Measurements from ENCODE around the gene RAB3A.
"Not testable (repeated sequence)": the region's sequence is repeated elsewhere in the genome, so short reads cannot be mapped to it uniquely, and the experiment has no call there.

Gene RAB3A

DNA sequence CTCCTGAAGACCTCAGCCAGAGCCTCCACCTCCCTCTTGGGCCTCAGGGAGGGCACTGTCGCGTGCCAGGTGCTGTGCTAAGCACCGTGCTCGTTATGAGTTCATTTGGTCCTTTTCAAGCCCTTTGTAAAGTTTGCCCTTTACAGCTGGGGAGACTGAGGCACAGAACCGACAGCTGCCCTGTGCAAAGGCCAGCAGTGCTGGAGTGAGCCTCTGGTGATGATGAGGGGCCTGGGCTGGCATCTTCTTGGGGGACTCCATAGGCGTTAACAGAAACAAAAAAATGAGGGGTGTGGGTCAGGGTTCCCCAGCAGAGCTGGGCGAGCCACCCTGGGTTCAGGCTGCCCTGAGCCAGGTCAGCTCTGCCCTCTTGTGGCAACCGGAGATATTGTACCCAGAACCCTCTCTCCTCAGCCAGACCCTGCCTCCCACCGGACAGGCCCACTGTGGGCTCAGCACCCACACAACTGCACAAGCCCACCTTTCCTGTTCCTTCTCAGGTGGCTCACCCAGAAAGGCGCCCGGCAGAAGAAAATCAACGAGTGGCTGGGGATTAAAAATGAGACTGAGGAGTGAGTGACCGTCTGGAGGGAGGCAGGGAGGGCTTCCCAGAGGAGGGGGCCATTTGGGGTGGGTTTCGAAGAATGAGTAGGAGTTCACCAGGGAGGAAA is 35.7 kb downstream of the RAB3A start:
- peak; percentile 43 for DNase-seq (ENCODE audit: low read depth)

DNA sequence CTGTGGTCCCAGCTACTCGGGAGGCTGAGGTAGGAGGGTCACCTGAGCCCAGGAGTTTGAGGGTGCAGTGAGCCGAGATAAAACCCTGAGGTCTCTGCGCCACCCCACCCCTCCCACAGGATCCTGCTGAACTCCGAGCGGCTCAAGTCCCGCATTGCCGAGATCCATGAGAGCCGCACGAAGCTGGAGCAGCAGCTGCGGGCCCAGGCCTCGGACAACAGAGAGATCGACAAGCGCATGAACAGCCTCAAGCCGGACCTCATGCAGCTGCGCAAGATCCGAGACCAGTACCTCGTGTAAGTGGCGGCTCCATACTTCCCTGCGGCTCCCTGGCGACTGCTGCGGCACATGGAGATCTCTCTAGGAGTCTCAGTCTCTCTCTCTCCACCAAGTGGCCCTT is 36.8 kb downstream of the RAB3A start:
- no peak for DNase-seq (ENCODE audit: low read depth)

DNA sequence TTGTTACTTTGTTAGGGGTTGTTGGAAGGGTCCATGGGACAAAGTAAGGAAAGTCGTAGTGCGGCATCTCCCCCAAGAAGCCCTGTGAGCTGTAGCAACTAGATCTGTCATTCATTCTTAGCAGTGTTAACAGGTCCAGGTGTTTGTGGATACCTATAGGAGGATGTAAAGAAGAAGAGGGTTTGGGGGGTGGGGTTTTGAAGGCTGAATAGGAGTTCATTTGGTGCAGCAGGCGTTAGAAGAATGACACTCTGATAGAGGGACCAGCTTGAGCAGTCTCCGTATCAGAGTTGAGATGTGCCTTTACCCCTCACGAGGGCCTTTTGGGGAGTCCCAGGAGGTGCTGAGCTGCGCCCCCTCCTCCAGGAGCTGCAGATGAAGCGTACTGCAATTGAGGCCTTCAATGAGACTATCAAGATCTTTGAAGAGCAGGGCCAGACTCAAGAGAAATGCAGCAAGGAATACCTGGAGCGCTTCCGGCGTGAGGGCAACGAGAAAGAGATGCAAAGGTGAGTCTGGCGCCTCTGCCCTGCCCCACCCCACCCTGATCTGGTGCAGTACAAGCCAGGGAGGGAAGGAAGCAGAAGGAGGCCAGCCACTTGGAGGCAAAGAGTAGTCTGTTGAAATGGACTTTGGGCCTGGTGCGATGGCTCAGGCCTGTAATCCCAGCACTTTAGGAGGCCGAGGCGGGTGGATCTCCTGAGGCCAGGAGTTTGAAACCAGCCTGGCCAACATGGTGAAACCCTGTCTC is 37.9 kb downstream of the RAB3A start:
- DNase-seq (ENCODE audit: low read depth), result no peak

DNA sequence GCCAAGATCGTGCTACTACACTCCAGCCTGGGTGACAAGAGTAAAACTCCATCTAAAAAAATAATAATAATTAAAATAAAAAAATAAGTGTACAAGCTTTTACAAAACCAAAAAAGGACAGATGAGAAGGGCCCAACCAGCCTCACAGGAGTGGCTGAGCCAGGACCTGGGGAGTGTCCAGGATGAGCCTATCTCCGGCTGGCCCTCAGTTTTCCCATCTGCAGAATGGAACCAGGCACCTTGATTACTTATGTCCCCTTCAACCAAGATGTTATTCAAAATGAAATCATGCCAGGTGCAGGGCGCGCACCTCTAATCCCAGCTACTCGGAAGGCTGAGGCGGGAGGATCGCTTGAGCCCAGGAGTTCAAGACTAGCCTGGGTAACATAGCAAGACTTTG is 39.8 kb downstream of the RAB3A start:
- DNase-seq (ENCODE audit: low read depth), result no peak

DNA sequence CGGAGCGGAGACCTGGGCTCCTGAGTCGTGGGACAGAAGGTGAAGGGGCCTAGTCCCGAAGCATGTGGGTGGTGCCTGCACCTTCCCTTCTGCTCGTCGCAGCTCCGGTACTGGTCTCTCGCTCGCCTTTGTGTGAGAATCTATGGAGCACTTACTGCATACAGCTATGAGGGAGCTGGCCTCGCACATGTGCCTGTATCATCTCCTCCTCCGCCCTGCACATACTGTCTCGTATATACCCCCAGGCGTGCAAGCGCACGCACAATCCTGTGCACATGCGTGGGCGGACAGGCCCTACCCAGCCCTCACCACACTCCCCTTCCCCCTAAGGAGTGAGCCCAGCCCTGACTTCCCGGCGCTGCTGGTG is 42.2 kb downstream of the RAB3A start:
- no peak for DNase-seq (ENCODE audit: low read depth)

DNA sequence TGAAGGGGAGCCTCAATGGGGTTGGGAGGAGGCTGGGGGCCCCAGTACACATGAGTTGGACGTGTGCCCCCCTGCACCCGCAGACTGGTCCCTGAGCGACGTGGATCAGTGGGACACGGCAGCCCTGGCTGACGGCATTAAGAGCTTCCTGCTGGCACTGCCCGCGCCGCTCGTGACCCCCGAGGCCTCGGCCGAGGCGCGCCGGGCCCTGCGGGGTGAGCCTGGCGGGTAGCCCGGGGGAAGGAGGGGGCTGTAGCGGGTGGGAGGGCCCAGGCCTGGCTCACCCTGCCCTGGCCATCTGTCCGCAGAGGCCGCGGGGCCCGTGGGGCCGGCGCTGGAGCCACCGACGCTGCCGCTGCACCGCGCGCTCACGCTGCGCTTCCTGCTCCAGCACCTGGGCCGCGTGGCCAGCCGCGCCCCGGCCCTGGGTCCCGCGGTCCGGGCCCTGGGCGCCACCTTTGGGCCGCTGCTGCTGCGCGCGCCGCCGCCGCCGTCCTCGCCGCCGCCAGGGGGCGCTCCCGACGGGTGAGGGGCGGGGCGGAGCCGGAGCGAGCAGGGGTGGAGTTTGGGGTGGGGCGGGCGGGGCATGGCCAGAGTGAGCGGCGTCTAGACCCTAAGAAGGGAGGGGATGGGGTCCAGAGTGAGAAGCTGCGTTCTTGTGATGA is 42.7 kb downstream of the RAB3A start:
- DNase-seq (ENCODE audit: low read depth), result peak; percentile 75

DNA sequence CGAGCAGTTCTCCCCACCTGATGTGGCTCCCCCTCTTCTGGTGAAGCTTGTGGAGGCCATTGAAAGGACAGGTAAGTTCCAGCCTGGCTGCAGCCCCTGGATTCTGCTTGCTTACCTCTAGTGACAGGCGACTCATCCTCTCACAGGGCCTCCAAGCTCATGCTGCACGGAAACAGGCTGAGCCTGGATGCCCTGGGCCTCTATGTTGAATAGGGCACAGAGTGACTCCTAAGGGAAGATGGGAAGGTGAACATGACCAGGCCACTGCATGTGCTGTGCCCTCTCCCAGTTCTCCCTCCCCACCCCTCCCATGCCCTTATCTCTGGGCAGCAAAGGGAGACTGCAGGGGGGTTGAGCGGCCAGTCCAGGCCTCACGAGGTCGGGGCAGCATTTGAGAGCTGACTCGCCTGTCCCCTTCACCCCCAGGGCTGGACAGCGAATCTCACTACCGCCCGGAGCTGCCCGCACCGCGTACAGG is 43.3 kb downstream of the RAB3A start:
- no peak for DNase-seq (ENCODE audit: low read depth)

DNA sequence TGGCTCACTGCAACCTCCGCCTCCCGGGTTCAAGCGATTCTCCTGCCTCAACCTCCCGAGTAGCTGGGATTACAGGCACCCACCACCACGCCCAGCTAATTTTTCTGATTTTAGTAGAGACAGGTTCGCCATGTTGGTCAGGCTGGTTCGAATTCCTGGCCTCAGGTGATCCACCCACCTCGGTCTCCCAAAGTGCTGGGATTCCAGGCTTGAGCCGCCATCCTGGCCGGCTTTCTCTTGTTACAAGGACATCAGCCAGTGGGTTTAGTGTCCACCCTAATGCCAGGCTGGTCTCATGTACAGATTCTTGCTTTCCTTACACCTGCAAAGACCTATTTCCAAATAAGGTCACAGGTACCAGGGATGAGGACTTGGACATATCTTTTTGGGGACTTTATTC is 44.0 kb downstream of the RAB3A start:
- no peak for DNase-seq (ENCODE audit: low read depth)

DNA sequence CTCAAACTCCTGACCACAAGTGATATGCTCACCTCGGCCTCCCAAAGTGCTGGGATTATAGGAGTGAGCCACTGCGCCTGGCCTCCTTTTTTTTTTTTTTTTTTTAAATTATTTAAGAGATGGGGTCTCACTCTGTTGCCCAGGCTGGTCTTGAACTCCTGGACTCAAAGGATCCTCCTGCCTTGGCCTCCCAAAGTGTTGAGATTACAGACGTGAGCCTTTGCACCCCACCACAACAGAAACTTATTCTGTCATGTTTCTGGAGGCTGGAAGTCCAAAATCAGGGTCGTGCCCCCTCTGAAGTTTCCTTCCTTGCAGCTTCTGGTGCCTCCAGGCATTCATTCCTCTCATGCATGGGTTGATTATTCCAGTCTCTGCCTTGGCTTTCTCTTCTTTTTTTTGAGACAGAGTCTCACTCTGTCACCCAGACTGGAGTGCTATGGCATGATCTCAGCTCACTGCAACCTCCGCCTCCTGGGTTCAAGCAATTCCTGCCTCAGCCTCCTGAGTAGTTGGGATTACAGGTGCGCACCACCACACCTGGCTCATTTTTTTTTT is 44.7 kb downstream of the RAB3A start:
- DNase-seq (ENCODE audit: low read depth), result not testable (repeated sequence)

DNA sequence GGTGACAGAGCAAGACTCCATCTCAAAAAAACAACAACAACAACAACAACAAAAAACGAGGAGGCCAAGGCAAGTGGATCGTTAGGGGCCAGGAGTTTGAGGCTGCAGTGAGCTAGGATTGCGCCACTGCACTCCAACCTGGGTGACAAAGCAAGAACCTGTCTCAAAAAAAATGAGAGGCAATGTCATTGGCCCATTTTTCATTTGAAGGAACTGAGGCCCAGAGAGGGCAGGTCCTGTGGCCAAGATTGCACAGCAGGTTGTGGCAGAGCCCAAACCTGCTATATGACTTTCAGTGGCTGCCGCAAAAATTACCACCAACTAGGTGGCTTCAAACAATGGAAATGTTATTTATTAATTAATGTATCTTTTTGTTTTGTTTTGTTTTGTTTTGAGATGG is 45.4 kb downstream of the RAB3A start:
- no peak for DNase-seq (ENCODE audit: low read depth)

DNA sequence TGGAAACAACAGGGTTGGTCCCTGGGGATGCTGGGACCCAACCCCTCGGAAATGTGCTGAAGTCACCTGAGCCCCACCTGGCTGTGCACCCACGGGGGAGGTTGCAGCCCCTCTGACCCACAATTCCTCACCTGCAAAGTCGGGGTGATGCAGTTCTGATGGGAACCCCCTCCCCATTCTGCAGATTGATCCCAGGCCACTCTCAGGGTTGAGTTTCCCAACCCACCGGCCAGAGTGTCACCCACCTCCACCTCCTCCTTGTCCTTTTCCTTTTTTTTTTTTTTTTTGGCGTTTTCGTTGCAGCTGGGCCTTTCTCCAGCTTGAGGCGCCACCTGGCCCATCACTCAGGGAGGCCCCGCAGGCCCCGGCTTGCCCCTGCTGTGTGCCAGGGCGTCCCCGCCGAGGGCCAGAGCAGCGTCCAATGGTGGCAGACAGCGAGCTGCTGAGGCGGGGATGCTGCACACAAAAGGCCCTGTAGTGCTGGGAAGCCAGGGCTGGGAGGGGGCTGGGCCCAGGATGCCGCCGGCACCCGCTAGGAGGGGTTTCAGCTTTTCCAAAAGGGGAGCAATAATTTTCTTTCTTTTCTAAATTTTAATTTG is 46.3 kb downstream of the RAB3A start:
- no peak for DNase-seq (ENCODE audit: low read depth)

DNA sequence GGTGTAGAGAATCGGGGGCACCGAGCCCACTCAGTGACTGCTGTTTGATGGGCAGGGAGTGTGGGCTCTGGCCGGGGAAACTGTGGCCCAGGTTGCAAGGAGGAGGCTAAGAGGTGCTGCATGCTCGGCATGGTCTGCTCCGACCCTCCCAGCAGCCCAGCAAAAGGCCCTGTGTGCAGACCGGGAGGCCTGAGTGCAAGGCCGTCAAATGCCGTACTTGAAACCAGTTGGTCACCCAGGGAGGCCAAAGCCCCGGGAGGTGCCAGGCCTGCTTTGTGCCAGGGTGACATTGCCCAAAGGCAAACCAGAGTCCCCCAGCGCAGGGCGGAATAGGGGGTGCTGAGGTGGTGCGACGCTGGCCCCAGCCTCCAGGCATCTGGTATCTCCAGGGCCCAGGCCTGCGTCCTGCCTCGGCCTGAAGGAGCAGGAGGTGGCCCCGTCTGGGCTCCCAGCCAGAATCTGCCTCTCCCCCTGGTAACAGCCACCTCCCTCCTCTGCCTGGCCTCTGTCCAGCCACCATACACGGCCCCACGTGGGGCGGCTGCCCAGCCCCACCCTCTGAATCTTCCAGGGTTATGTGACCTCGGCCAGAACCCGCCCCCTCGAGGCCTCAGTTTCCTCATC is 46.9 kb downstream of the RAB3A start:
- no peak for DNase-seq (ENCODE audit: low read depth)

DNA sequence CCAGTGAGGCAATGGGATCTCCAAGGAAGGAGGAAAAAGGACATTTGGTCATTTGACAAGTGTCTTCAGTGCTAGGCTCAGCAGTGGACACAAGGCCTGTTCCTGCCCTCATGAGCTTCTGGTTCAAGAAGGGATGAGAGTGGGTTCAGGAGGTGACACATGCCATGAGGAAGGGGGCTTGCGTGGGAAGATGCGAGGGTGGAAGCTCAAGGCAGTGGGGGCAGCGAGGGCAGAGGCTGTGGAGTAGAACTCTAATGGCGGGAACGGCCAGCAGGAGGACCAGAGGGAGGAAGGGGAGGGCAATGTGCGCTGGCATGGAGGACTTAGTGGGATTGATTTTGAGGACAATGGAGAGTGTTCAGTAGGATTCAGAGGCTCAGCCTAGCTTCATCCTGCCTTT is 47.6 kb downstream of the RAB3A start:
- no peak for DNase-seq (ENCODE audit: low read depth)

DNA sequence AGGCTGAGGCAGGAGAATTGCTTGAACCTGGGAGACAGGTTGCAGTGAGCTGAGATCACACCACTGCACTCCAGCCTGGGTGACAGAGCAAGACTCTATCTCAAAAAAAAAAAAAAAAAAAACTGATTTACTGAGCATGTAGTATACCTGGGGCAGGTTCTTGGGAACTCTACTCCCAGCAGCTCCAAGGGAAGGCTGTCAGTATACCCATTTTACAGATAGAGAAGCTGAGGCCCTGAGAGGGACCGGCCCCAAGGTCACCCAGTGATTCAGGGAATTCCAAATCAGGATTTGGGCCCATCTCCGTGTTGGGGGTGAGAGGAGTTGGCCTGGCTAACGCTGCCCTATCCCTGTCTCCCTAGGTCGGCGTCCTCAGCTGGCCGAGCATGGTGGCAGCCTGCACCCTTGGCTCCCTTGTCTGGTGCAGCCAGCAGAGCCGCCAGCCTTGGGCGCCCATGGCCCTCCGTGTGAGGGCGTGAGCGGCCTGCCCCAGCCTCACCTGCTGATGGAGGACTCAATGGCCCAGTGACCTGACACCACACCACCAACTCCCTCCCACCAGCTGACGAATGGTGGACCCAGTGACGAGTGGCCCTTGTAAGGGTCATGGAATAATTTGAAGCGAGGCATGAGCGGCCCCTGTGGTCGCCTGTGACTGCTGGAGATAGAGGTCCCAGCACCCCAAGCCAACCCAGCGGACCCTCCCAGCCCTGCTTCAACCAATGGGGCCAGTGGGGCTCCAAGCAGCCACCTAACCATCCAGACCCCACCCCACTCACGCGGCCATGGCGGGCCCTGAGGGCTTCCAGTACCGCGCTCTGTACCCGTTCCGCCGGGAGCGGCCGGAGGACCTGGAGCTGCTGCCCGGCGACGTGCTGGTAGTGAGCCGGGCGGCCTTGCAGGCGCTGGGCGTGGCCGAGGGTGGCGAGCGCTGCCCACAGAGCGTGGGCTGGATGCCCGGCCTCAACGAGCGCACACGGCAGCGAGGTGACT is 48.5 kb downstream of the RAB3A start:
- no peak for DNase-seq (ENCODE audit: low read depth)

DNA sequence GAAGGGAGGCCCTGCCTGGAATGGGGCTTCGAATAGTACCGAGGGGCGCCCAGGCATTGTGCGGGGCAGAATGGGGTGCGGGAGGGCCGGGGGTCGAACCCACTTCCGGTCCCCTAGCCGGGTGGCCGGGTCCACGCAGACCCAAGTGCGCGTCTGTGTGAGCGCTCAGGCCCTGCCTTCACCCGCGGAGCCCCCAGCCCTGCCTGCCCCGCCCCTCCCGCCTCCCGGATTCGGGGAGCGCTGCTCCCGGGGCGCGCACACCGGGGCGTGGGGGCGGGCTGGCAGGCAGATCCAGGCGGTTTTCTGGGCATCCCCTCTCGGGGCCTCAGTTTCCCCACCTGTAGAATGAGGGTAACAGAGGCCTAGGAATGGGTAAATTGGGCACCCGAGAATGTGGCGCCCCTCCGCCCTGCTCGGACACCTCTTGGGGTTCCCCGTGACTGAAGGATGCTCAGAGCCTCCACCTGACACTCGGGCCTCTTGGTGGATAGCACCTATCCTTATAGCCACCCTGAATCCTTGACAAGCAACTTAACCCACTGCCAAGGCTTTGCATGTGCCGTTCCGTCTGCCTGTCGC is 50.2 kb downstream of the RAB3A start:
- DNase-seq (ENCODE audit: low read depth), result no peak

DNA sequence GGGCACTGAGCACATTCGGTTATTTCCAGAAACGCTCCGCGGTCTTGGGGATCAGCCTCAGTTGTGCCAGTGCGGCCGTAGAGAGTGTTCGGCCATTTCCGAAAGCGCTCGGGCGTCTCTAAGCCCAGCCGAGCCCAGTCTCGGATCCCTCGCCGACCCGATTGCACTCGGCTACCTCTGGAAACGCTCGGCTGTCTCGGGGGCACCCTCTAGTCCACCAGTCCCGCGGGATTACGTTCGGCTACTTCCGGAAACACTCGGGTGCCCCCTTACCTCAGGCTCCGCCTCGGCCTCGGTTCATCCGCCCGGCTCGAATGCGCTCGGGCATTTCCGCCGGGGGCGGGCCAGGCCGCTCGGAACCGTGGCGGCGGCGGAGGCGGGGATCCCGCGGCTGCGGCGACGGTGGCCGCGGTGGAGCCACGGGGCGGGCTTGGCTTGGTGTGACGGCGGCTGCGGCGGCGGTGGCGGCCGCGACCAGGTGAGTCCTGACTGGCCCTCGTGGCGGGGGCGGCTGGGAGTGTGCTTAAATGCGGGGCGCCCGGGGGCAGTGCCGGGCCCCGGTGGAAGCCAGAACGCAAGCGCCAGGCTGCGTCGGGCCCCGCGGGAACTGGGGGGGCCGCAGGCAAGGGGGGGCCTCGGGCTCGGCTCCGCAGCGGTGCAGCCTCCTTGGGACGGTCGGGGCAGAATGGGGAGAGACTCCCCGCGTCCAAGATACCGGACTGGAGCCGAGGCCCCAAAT is 50.9 kb downstream of the RAB3A start, which contains the start of gene PIK3R2:
TSS of gene PIK3R2 (plus strand) at position 347 of the 739 bp plus-strand sequence. CDS start 2,717 bp downstream, outside the sequence.
- peak; percentile 99 for DNase-seq (ENCODE audit: low read depth)

DNA sequence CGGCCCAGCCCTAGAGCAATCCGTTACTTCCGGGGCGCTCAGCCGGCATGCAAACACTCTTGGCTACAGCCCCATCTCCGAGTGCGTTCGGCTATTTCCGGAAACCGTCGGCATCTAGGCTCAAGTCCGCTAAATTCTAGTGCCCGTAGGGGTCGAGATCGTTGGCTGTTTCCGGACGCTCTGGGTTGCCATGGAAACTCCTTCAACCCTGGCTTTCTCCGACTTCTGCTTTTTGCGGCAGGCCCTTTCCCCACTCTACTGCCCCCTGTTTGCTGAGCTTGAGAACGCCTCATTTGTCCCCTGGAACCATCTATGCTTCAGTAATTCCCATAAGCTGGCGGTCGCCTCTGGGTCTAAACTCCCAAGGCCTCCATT is 51.4 kb downstream of the RAB3A start:
- peak; percentile 96 for DNase-seq (ENCODE audit: low read depth)

DNA sequence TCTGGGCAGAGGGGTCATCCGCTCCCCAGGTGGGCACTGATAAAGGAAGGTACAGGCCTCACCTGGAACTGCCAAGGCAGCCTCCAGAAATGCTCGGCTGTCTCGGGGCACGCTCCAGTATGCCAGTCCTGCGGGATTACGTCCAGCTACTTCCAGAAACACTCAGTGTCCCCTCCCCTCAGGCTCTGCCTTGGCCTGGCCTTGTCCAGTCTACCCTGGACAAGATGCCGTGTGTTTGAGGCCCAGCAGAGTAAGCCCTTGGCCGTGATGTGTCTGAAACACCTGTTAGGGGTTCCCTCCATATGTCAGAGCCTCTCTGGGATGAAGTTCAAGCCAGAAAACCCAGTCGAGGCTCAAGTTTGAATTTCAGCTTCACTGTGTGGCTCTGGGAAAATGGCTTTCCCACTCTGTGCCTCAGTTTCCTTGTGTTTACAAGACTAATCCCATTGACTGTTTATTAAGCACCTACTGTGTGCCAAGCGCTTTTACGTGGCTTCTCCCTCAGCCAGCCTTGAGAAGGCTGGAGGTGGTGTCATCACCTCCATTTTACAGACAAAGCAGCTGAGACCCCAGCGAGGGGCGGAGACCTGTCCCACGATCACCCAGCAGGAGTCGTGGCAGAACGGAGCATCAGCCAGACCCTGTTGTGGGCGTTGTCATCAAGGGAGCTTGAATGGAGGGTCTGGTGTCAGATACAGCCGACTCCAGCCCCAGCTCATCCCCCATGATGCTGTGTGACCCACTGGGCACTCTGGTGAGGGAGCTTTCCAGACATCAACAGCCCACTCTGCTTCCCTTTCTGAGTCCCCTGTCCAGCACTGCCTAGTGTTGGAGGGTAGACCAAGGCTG is 52.8 kb downstream of the RAB3A start:
- no peak for DNase-seq (ENCODE audit: low read depth)

DNA sequence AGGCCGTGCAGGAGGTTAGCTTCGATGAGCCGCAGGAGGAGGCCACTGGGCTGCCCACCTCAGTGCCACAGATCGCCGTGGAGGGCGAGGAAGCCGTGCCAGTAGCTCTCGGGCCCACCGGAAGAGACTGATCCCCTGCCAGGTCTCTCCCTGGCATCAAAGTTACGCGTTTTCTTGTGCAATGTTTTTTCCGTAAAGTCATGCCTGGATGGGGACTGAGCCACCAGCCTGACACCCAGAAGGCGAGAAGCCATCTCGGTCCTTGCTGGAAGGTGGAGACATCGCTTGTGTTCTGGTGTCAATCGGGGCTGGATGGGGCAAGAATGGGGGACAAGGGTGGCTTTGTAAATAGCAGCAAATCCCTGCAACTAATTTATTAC is 54.3 kb downstream of the RAB3A start:
- no peak for DNase-seq (ENCODE audit: low read depth)

All from activated gamma-delta T cell treated with anti-CD3 and anti-CD28 coated beads, Interleukin-2, amount 50 U/mL, for 16 hours (primary cell).